DLD1 (cell line): Measurements from ENCODE around the gene ZNF423.

ENCODE experiments used
- in situ Hi-C: cut with HindIII; loops from 2 replicates; pipeline ENCODE4 v1.10.0; 2017; ENCODE audit warnings: low sequenced_read_pairs

ZNF423 gene

DNA sequence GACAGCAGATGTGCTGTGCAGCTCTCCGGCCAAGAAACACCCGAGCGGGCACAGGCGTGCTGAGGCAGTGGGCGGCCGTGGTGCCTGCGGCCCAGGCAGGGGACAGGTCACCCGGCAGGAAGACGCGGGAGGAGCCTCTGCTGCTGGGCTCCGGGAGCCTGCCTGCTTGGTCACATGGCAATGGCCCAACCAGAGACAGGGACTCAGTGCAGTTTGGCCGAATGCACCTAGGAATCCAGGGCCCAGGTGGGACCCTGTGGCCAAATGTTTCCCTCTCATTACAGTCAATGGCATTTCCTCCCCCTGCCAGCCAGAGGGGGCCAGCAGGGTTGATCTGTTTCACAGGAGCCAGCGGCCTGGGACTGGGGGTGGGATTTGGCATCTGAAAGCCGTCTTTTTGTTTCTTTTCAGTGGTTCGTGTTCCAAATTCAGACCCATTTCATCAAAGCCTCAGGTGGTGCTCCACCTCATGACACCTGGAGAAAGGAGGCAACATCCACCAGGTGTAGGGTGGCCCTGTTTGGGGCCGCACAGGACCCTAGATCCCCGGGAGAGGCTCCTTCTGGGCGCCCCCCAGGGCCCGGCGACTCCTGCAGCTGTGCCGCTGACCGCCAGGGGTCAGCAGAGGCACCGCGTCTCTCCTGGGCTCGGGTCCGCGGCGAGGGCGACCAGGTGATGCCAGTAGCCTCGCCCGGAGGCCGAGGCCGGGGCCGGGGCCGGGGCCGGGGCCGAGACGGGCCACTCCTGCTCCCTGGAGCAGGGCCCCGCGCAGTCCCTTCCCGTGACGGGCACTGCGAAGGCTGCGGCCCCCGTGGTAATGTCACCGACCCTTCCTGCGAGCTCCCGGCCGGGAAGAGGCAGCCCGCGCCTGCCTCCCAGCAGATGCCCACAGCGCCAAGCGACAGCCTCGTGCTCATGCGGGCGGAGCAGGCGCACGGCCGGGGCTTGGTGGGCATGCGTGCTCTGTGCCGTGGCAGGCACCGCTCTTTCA lies 363.8 kb downstream of the ZNF423 start:
- in situ Hi-C loops: no loop called here

DNA sequence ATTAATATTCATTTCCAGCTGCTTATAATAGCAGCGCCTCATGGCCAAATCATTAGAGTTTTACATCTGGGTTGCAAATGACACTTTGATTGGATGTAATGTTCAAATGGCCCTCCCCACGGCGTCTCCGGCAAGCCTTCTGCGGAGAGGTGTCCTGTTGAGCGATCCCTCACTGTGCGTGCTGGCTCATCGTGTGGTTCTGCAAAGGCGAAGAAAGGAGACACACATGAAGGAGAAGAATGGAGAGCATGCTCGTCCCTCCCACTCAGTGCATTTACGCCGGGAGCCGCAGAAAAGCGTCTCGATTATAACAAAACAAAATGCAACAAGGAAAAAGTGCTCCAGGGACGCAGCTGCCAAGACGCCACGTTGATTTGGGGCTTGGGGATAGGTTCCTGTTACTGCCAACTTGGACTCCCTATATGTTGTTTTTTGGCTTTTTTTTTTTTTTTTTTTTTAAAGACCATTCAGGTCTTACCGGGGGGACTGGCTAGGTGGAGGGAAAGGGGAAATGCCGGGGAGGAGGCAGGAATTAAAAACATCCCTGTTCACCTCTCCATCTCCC lies 364.7 kb downstream of the ZNF423 start:
- in situ Hi-C loops: no loop called here

DNA sequence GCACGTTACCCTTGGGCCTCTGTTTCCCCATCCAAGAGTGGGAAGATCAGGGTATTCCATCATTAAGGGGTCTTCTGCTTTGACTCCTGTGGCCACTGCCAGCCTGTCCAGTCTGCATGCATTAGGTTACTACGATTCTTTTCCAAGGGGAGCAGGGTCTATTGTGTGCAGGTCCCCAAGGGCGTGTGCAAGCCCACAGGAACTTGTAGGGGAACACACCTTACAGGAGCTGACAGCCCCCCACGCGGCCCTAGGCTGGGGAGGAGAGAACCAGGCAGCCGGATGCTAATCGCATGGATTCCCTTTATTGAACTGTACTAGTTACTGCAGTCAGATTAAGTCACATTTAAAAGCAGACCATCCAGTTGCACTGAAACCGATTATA lies 365.6 kb downstream of the ZNF423 start:
- in situ Hi-C loops: no loop called here

DNA sequence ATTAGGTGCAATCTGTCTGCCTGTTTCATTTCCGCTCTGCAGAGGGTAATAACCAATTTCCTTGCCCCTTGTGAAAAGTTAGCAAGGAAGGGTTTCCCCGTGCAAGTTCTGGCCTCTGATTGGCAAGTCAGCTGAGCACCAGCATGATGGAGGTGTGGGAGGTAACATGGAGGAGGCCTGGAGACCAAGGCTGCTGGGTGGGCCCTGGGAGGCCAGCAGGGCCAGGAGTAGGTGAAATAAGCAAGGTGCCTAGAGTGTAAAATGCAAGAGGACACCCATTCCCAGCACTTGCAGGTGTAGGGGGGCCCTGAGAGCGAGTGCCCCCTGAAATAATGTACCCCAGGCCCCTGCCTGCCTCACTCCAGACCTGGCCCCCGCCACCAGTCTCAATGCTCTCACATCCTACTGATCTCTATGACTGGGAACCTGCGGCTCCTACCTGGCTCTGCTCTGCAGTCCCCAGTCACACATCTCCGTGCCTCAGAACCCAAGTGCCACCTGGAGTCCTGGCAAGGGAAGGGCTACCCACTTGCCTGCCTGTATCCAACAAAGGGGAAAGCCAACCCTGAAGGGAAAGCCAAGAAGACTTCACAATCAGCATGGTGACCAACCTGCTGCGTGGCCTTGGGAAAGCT lies 366.1 kb downstream of the ZNF423 start:
- in situ Hi-C loops: no loop called here

DNA sequence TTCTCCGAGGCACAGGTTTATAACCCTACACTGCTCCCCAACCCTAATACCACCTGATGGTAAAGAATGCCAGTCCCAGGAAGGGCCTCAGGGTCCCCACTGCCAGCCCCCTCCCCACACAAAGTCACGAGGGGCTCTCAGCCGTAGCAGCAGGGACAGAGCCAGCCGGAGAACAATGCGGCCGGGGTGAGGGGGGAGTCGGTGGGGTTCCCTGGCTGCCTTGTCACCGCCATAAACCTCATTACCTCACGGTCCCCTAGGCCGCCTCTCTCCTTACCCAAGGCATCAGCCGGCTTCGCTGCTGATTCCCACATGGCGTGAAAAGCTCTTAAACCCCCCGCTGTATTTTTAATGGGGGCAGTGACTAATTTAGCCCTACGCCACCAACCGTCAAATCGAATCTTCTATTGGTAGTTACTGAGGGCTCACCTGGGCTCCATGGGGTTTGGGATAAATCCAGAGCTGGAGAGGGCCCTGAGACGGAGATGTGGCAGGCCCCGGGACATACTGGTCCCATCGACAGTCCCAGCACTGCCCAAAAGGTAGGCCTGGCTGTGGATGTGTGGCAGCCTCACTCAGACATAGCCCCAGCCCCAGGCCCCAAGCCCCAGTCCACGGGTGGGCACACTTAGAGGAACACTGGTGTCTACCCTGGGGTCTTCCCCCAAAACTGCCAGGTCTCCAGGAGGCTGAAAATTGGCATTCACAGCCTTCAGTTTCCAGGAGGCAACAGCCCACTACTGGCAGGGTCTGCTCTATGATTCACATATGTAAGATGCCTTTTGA lies 367.0 kb downstream of the ZNF423 start:
- in situ Hi-C loops: no loop called here

DNA sequence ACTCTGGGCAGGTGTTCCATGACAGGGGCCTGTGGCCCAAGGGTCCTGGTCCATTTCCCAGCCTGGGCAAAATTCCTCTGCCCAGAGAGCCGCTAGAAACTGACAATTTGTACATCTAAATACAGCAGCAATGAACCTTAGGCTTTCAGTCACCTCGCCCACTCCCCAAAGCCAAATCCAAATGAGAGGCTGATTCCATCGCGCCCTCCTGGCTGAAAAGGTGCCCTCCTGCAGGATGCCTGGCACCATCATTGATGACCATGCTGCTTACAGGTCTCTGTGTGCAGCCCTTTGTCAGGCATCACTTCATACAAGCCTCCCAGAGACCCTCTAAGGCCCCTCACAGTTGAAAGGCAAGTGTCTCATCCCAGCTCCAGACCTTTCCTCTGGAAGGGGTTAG lies 367.6 kb downstream of the ZNF423 start:
- in situ Hi-C loops: no loop called here

DNA sequence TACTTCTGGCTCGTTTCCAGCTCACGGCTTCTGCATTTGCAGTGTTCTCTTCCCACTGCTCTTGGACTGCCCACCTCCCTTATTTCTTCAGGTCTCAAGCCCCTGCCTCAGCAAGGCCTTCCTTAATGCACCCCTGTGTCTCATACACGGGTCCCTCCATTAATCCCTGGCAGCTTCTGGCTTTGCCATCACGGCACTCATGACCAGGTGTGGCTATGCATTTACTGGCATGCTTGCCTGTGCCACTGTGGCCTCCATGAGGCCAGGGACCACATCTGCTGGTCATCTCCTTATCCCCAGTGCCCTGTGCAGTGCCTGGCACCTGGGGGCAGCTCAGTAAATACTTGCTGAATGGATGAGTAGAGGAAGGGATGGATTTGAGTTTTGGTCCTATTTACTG lies 368.2 kb downstream of the ZNF423 start:
- in situ Hi-C loops: no loop called here

DNA sequence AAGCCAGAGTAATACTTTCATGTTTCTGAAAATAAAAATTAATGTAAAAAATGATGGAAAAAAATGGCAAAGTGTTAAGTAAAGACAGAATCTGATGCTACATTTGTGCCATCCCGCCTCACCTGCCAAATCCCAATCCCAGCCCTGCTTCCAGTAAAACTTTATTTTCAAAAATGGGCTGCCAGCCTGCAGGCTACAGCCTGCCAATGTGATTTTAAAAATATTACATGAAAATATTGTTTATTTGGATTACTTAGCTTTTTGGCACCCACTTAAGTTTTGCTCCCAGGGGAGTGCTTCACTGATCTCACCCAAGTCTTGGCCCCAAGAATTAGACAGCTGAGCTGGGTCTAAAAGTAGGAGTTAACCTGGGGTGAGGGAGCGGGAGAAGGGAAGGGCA lies 369.5 kb downstream of the ZNF423 start:
- in situ Hi-C loops: no loop called here

DNA sequence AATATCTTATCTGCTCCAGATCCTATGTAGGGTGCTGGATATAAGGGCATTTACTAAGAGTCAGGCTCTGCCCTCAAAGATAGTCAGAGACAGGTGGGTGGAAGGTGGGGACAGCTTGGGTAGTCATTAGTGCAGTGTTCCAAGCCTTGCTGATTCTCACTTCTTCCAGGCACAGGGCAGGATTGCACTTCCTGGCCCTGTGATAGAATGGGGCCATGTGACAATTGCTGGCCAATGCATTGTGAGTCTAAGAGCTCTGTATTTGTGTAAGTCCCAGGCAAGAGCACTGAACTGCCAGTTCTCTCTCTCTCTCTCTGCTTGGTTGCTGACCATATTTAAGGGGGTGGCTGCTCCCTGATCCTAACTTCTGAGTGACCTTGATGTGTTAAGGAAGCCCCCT lies 370.2 kb downstream of the ZNF423 start:
- in situ Hi-C loops: no loop called here

DNA sequence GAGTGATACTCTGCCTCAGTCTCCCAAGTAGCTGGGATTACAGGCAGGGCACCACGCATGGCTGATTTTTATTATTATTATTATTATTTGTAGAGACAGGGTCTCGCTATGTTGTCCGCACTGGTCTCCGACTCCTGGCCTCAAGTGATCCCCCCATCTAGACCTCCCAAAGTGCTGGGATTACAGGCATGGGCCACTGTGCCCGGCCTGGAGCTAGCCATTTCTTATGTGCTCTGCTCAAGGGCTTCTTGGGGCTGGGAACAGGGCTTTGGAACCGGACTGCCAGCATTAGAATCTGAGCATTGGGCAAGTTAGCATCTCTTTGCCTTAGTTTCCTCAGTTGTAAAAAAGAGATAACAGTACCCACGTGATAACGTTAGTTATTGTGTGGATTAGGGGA lies 371.0 kb downstream of the ZNF423 start:
- in situ Hi-C loops: no loop called here

DNA sequence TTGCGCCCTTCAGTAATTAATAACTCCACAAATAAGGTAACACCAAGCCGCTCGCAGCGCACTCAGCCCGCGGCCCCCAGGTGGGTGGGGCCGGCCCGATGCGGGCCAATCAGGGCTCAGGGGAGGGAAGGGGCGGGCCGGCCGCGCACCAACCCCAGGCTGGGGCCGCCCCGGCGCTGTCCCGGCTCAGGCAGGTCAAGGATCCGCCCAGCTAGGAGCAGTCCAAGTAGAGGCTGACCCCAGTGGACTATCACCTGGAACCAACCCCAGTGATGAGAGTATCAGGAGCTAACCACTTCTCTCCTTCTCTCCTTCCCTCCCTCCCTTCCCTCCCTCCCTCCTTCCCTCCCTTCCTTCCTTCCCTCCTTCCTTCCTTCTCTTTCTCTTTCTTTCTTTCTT lies 371.5 kb downstream of the ZNF423 start:
- in situ Hi-C loops: no loop called here

DNA sequence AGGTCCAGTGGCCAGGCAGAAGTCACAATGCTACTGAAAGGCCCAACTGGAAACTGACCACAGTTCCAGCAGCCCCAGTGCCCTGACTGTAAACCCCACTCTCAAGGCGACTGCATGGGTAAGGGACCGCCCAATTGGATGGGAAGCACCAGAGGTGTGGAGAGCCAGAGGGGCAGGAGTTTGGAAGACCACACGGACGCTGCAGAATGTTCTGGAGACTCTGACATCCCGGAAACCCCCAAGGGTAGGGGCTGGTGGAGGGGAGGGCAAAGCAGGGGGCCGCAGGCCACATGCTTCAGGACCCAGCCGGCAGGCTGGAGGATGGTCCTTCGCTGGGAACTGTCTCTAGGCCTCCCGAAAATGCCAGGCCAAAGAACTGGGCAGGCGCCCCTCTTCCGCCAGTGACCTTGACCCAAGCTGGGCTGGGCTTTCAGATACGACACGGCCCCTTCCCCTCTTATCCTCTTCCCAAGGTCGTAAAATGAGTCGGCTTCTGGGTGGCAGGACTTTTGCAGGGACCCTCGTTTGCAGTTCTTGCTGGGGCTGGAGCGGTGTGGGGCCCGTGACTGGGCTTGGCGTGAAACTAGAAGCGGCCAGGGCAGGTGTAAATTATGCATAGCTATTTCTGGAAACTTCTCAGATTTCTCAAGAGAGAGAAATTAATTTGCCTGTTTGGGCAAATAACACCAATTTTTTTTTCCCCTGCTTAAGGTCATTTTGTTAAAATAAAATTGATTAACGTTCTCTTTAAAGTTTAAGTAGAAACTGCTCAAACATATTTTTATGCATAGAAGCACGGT lies 372.1 kb downstream of the ZNF423 start:
- in situ Hi-C loops: no loop called here

DNA sequence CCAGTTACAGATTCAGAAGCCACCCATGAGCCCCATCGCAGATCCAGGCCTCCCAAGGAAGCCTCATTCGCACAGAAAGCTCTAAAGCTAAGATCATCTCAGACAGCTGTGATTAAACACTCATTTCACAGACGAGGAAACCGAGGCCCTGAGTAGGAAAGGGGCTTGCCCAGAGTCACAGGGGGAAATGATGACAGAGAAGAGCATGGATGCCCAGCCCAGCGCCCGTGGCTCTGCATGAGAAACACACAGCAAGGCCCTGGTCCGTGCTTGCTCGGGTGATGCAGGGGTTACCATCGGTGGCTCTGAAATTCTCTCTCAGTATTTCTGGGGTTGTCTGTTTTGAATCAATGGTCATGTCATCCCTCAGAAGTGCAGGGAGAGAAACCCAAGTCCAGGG lies 372.7 kb downstream of the ZNF423 start:
- in situ Hi-C loops: no loop called here

DNA sequence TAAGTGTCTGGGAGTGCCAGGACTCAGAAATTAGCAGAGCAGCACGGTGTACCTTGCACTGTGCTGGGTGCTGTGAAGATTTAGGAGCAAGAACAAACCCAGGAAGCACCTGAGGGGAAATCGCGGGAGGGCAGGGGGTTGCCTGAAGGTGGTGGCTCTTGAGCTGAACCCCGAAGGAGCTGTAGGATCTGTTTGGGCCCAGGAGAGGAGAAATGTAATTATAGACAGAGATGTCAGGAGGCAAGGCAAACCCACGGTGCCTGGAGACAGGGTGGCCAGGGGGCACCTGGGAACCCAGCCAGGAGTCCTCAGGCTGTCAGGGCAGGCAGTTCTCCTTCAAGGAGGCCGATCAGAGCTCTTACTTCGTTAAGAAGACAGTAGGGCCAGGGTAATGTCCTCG lies 373.2 kb downstream of the ZNF423 start:
- in situ Hi-C loops: no loop called here

DNA sequence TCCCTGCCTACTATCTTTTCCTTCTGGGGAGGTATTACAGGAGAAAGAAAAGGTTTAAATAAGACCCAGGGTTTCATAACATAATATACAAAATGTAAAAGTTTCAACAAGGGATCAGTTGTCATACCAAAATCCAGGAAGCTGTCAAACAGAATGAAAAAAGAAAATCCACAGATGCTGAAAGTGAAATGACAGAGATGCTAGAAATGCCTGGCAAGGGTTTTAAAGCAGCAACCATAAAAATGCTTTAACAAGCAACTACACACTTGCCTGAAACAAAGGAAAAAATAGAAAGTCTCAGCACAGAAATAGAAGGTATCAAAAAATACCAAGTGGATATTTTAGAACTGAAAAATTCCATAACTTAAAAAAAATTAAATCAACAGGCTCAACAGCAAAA lies 377.3 kb downstream of the ZNF423 start:
- in situ Hi-C loops: no loop called here

DNA sequence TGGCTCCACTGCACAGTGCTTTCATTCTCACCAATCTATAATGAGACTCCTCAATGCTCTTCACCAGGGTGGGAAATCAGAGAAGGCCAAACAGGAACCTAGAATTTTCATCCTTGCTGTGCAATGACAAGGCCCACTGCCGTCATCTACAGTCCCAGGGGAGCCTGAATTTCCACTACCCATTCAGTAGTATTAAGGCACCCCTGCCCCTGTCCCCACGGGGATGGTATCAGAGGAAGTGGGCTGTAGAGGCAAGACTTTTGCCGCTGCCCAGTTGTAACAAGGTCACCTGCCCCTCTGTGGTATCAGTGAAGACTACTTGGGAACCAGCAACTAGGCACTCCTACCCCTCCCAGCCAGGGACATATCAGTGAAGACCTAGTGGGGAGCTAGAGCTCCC lies 377.8 kb downstream of the ZNF423 start:
- in situ Hi-C loops: no loop called here

DNA sequence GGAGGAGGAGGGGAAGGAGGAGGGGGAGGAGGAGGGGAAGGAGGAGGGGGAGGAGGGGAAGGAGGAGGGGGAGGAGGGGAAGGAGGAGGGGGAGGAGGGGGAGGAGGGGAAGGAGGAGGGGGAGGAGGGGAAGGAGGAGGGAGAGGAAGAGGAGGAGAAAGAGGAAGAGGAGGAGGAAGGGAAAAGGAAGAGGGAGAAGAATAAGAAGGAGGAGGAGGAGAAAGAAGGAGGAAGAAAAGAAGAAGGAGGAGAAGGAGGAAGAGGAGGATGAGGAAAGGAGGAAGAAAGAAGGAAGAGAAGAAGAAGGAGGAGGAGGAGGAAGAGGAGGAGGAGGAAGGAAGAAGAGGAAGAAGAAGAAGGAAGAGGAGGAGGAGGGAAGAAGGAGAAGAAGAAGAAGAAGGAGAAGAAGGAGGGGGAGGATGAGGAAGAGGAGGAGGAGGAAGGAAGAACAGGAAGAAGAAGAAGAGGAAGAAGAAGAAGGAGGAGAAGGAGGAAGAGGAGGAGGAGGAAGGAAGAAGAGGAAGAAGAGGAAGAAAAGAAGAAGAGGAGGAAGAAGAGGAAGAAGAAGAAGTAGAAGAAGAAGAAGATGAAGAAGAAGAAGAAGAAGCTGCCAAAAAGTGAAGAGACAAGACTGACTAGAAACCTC lies 378.5 kb downstream of the ZNF423 start:
- in situ Hi-C loops: no loop called here

DNA sequence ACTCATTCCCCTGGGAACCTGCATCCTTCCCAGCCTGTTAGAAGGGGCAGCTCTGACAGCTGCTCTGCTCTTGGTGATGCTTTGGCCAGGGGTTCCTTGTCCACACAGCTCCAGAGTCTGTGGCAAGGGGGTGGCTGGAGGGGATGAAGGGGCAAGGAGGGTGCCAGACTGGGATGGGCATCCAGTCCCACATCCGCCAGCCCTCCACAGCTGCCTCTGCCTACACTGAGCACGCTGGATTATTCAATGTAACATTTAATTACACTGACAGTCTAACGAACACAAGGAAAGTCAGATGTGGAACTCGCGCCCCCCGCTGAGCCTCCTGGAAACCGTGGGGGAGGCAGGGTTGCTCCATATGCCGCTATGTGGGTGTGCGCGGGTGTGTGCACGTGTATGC lies 381.2 kb downstream of the ZNF423 start:
- in situ Hi-C loops: no loop called here

DNA sequence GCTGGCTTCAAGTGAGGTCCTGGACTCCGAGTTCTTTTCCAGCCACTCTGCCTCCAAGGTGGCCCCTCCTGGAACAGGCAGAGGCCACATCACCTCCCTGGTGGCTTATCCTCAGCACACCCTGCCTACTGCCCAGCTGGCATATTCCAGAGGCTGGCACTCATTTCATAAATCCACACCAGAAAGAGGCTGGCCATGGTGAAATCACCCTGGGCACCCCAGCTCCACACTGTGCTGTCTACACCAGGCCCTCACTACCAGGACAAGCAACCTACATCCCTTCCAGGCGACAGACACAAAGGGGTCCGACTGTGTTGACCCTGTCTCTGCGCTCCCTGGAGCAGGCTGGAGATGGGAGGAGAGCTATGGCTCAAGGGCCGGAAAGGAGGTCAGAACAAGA lies 382.1 kb downstream of the ZNF423 start:
- in situ Hi-C loops: no loop called here

DNA sequence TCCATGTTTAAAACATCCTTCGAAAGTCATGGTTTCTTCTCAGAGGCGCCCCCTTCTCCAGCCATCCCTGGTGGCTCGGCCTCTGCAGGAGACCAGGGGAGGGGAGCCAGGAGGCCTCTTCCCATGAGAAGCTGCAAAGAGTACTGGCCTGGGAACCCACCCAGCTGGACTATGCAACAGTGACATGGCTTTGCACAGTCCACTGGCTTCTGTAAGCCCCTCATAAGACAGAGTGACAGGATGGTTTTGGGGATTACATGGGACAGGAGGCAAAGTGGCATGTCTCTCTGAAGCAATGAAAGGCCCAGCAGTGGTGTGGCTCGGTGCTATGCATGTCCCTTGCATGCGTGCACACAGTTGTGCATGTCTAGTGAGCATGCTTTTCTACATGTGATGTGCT lies 382.8 kb downstream of the ZNF423 start:
- in situ Hi-C loops: no loop called here
